NCI-H510A treated with DMSO at 0.1 percent for 48 hours (cell line): ENCODE results near the gene LHX3.
"Not testable (repeated sequence)": the region's sequence is repeated elsewhere in the genome, so short reads cannot be mapped to it uniquely, and the experiment has no call there.

Experiments
- DNase-seq: peaks from one replicate; lab custom pipeline; 2025; lab: John Stamatoyannopoulos, UW

Gene LHX3

DNA sequence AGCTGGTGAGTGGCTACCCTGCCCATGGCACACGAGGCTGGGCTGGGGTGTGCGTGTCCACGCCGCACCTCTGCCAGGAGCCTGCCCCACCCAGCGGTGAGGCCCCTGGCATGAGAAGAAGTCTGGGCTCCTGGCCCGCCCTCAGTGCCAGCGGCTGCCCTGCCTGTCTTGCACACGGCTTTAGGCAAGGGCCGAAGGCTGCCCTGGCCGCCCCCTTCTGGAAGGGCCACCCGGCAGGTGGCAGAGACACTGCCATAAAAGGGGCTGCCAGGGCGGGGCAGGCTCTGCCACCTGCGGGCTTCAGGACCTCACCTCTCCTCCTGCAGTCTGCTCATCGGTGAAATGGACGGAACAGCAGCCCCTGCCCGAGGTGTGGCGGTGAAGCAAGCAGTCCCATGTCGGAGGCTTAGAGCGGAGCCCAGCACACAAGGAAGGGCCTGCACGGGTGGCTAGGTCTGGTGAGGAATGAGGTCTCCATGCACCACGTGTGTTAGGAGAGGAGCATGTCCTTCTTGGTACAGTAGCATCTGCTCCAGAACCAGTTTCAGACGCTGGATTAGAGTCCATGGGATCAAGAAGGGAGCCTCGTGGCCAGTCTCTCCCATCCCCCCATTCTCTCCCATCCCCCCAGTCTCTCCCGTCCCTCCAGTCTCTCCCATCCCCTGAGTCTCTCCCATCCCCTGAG is 51.4 kb downstream of the LHX3 start:
- DNase-seq, result no peak

DNA sequence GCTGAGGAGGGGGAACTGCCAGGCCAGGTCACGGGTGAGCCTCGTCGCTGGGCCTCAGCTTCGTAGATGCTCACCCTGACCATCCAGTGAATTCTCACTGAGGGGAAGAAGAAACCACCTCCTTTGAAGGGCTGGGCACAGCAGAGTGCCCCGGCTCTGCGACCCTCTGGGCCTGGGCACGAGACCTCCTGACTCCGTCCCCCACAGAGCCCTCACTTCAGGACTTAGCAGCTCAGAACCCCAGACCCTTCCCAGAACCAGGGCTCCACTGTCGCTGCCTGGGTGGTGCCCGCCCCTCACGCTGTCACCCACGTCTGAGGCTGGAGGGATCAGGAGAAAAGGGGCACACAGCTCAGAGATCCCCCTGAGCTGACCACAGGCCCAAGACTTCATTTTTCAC is 52.0 kb downstream of the LHX3 start:
- DNase-seq, result no peak

- no peak for DNase-seq
These were observed 52.4 kb downstream of the LHX3 start for GRCh38 chr9:136152543-136152866.

DNA sequence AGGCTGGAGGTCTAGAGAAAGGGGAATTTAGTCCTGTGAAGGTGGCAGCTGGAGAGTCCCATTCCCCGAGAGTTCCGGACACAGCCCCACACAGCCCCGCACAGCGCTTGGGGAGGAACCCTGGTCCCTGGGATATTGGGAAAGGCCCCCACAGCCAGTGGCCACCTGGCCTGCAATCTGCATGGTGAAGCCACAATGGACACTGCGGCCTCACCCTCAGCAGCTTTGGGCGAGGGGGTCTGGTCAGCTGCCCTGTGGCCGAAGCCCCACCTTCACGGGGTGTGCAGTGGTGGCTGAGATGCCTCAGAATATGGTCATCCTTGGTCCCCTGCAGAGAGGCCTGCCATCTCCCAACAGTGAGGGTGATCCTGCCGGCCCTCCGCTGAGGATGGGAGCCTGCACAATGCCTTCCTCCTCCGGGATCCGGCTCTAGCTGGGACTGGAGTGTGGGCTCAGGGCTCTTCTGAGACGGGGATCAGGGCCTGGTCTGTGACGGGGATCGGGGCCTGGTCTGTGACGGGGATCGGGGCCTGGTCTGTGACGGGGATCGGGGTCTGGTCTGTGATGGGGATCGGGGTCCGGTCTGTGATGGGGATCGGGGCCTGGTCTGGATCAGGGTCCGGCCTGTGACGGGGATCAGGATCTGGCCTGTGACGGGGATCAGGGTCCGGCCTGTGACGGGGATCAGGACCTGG is 52.9 kb downstream of the LHX3 start:
- DNase-seq, result no peak

GRCh38 chr9:136151214-136151804 is 53.6 kb downstream of the LHX3 start:
- no peak for DNase-seq

GRCh38 chr9:136150664-136151213 is 54.2 kb downstream of the LHX3 start:
- not testable (repeated sequence) for DNase-seq

GRCh38 chr9:136149853-136150252 is 55.1 kb downstream of the LHX3 start:
- no peak for DNase-seq

DNA sequence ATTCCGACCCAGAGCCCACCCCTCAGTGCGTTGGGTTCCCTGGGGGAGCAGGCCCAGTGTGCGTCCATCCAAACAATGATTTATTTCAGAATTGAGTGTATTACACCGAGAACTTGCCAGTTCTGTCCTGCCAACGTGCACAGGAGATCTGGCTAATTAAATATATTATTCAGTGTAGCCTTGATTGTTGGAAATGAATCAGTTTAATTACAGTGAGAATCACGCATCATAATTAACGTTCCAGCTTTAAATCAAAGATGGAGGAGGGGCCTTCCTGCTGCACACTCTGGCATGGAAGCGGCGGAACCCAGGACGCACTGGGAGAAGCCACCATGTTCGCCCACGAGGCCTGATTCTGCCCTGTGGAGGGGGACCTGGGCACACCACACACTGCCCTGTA is 55.6 kb downstream of the LHX3 start:
- DNase-seq, result no peak

DNA sequence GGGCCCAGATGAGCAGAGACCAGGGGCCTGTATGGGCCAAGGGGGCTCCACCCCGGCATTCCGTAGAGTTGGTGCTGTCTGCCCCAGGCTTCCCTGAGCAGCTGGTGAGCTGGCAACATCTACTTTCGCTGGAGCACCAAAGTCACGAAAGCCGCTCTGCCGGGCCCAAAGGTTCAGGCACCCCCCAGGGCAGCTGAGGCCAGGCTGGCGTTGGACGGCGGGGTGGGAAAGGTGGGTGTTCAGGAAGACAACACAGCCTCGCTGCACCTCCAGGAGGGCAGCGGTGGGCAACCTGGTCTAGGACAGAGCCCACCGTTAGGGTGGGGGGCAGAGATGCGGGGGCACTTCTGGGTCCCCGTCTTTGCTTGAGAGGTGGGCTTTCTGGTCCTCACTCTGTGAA is 56.2 kb downstream of the LHX3 start:
- DNase-seq, result no peak

- peak; percentile 79 for DNase-seq
These were observed 56.8 kb downstream of the LHX3 start for GRCh38 chr9:136147890-136148714.

DNA sequence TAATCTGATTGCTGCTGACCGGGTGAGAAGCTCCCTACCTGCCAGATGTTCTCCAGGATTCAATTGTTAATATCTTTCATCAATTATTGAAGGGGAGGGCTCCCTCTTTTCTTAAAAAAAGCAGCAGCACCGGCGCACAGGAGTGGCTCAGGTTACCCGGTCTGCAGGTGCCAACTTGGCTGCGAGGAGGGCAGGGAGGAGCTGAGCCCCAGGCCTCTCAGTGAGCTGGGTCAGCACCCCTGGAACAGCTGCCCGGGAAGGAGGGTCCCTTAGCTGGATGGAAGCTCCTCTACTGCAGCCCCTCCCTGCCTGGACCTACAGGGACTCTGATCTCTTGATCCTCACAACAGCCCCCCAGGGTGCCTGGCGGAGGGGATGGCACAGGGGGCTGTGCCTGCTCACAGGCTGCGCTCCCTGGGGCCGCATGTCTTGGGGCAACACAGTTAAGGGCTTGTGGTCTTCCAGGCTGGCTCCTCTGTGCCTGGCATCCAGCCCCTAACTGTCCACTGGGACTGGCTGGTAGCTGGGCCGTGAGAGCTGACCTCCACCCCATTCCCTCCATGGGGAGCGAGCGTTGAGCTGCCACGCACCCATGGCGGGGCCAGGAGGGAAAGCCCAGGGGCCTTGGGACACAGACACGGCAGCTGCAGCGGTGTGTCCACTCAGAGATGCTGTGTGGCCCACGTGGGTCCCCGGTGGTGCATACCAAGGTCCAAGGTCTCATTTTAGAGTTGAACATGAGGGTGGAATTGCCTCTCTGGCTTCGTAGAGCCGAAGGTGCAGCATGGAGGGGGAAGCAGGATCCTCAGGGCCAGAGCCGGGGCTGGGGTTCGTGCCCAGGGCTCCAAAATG is 57.7 kb downstream of the LHX3 start:
- no peak for DNase-seq
